HG02870 (cell line): Measurements from ENCODE around the gene UGT3A1.

Experiments
- ATAC-seq: cut with Tn5 transposase; IDR thresholded peaks from one replicate; pipeline ENCODE4 v1.9.1; 2021; ENCODE audit warnings: mild to moderate bottlenecking, moderate library complexity; ENCODE audit not compliant: unreplicated experiment

Gene UGT3A1

DNA sequence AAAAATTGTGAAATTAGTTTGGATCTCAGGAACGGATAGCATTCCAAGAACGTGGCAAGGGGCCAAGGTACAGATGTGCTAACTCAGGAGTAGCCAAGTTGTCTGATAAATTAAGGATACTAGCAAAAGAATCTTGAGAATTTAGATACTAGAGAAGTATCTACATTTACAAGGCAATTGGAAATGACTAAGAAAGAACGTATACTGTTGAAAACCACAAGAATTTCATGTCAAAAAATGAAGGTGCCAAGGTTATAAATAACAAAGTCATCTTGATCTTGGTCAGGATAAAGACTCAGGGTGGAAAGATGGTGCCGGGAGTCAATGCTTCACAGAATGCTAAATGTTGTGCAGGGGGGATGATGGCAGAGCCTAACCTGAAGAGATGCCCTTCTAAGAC lies 72.0 kb downstream of the UGT3A1 start:
- no peak for ATAC-seq

DNA sequence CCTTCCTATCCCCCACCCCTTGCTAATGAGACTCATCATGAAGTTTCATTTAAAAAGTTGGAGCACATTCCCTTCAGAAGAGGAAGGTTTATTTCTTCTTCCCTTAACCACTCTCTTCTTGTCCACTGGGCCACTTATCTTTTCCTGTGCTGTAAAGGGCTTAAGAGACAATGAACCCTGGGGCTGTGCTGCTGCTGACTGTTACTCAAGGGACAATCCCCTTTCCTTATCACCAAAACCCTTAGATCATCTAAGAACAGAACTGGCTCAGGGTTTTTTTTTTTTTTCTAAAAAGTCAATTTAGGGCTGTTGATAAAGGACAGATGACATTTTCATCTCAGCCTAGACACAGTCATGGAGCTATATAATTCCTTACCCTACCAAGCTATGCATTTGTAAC lies 82.4 kb downstream of the UGT3A1 start:
- no peak for ATAC-seq

DNA sequence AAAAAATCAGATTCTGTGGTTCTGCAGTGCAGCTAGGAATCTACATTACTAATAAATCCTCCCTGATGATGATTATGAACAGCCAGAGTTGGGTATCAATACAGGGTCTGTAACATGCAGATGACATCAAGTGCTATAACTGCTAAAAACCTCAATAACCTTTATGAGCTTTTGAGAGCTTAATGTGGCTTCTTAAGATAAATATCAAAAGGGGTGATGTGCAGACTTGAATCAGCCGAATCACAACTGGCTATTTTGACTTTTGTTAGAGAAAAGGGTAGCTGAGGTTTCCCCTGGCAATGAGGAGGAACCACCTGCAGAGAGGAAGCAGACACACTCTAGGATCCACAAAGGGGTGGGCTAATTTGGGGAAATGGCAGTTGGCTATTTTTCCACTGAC lies 83.0 kb downstream of the UGT3A1 start:
- ATAC-seq = no peak

DNA sequence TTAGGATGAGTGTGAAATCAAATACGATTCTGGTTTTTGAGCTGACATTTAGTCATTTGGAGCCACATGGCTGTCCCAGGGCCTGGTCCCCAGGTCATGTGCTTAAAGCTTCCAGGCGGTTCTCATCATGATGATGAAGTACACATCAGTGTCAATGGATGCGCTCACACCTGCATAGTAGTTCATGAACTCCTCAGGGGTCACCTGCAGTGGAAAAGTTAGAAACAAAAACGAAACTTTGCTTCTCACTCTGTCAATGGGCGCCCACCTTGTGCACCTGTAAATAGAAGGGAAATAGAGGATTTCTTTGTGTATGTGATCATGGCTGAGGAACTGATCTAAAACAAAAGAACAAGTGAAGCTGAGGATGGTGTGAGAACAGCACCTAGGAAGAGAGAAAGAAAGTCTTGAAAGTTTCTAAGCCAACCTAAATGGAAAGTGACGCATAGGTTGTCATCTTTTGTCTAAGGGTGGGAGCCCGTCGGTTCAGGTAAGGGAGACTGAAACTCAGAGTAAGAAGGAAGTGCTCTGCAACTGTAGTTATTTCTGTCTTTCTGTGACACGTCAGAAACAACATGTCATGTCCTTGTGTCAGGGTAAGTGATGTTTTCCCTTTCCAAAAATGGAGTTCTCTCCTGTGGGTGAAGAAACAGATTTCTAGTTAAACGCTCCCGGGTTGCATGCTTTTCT lies 86.6 kb downstream of the UGT3A1 start:
- peak; percentile 64 for ATAC-seq

DNA sequence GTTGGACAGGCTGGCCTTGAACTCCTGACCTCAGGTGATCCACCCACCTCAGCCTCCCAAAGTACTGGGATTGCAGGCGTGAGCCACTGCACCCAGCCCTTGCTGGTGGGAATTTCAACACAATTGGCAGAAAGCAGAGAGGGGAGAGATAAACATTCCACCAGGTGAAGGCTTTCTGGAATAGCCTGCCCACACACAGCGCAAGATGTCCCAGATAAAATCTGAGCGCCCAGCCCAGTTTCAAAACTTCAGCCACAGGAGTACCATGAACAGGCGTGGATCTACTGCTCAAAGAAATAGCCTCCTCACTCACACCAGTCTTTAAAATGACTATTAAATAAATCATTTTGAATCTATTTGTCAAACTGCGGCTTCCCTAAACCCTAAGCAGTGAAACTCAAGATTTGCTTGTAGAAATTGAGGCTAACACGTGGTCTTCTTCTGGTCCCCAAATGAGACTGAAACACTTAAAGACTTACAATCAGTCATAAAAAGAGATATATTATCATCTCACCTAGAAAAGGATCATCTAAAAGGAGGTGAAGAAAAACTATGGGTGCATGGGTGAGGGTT lies 87.5 kb downstream of the UGT3A1 start:
- ATAC-seq = no peak

DNA sequence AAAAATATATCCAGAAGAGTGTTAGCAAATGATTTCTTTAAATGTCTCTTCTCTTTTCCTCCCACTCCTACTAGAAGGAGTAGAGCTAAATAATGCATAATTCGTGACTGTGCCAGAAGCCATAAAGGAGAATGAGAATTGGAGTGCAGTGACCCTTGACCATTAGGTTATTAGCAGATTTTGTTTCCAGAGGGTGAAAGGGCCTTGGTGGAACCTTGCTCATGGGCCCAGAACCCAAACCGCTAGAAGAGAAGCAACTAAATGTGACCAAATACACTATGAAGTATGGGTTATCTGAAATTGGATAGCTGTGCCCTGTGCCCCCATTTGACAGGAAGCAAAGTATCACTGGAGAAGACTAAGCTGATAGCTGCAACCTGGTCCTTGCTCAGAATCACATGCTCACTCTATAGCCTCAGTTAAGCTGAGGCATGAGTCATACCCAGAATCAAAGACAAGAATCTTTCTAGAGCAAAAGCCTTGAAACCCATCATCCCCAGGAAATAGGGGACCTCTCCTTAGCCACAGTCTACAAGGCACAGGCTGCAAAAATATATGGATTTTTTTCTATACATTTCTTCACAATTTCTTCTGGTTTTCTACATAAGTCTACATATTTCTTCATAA lies 89.0 kb downstream of the UGT3A1 start:
- ATAC-seq = peak; percentile 56
